ENCODE measurements around the gene TSPAN10.
"Not testable (repeated sequence)": the region's sequence is repeated elsewhere in the genome, so short reads cannot be mapped to it uniquely, and the experiment has no call there.

Gene TSPAN10

DNA sequence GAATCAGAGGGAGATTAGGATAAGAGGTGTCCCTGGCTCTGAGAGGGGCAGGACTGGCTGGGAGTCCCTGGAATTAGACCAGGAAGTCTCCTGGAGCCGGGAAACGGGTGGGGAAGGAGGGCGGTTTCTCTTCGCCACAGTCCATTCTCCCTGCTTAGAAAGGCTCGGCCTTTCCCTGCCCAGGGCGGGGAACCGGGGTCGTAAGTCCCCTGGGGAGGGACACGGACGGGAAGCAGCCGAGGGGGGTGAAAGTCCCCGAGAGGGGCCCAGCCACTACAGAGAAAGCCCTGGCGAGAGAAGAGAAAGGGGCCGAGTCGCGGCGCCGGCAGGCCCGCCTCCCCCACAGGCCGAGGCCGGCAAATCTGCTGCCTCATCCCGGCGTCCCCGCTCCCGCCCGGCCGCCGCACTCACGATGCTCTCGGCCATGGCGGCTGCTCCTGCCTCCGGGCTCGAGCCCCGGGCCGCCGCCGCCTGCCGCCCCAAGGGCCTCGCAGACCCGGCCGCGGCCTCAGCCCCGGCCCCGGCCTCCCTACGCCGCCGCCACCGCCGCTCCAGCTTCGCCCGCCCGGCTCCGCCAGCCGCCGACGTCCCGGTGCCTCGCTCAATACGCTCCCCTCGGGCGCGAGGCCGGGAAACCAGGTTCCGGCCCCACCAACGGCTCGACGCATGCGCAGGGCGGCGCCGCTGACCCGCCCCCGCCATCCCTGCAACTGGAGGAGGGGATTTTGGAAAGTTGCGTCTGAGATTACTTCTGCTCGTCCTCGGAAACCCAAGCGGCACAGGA lies at the start of gene TSPAN10, which contains the start of gene NPLOC4:
TSPAN10 (plus strand) TSS at position 692 of the 784 bp plus-strand sequence. CDS start 5,217 bp downstream, outside the sequence.
NPLOC4 (minus strand) TSS at position 608 of the 784 bp plus-strand sequence; CDS start at position 426, 182 bp downstream.
- DNase-seq, result peak; percentile 97

- DNase-seq, result no peak
Observed at GRCh38 chr17:81589612-81590011, 47.4 kb upstream of the TSPAN10 start.

DNA sequence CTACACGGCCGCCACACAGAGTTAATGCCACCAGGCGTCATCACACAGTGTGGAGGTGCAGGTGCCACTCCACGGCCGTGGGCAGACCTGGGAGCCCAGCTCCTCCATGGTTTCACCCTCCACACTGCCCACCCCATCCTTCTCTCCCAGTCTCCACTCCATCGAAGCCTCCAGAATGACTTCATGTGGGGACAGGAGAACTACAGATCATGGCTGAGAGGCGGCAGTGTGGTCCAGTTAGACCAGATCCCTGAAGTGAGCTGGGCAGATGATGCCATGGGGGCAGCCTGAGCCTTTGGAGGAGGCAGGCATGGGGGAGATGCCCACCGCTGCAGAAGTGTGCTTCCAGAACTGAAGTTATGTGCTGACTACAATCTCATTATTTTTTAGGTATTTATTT lies 46.9 kb upstream of the TSPAN10 start:
- no peak for DNase-seq

DNA sequence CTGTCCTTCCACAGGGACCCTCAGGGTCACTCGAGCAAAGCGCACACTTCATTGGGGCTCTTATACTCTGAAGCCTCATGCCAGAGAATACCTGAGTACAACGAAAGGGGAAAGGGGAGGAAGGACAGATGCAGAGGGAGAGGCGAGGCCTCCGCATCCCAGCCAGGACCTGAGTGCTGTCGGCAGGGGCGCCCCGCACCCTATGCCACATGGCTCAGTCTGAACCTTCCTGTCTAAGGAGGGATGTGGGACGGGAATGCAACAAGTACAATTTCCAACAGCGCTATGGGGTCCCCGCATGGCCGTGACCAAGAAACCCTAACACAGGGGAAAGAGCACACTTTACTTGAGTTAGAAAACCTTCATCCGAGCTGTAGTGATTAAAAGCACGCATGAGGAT lies 45.0 kb upstream of the TSPAN10 start:
- no peak for DNase-seq

DNA sequence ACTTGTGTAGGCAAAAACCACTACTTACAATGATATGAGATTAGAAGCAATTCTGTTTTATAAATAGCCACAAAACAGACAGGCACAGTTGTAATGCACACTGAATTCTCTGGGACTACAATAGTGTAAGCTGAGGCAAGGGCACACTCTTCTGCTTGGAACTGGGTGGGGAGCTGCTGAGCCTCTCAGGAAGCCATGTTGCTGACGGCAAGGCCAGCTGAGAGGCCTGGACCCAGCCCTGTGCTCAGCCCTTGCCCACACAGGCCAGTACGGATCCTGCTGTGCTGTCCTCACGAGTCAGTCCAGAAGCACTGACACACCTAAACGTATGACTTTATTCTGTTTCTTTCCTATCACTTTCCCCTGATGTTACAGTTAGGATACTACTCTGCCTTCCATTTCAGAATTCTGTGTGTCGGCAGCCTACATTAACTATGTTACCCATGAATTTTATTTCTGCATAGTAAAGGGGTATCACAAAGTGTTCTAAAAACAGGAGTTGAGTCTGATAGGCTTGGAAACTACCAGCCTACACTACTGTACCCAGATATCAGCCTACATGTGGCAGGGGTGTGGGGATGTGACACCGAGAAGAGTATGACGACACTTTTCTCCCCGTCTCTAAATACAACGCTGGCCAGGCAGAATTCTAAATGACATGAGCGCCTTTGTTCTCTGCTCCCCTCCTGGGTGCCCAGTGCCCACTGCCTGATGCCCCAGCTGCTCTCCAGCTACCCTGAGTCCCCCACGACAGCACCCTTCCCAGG lies 43.7 kb upstream of the TSPAN10 start:
- DNase-seq, result no peak

DNA sequence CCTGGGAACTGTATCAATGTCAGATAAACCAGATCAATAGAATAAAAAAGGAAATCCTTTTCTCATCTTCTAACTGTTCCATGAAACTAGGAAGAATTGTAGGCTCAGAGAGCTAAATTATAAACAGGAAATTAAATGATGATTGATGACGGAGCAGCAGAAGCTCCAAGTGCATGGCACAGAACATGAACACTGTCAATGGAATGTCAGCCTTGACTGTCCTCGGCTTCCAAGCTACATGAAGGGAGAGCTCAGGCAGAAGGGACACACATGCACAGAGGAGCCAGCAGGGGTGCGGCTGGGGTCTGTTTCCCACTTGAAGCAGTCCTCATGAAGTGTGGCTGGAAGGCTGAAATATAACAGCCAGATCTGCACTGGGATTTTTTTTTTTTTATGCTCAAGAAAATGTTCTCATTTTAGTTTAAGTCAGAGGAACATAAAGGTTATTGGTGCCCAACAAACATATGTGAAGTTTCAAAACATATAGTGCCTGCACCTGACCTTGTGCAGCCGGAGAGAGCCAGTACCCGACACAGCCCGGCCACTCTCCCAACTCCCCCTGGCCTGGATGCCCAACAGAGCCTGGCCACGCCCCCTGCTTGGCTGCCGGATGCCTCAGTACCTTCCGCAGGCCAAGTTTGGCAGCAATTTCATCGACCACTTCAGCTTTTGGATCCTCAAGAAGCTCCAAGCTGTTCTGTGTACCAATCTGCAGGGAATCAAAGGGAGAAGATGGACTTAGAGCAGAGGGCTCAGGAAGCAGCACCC lies 37.1 kb upstream of the TSPAN10 start:
- DNase-seq, result no peak

DNA sequence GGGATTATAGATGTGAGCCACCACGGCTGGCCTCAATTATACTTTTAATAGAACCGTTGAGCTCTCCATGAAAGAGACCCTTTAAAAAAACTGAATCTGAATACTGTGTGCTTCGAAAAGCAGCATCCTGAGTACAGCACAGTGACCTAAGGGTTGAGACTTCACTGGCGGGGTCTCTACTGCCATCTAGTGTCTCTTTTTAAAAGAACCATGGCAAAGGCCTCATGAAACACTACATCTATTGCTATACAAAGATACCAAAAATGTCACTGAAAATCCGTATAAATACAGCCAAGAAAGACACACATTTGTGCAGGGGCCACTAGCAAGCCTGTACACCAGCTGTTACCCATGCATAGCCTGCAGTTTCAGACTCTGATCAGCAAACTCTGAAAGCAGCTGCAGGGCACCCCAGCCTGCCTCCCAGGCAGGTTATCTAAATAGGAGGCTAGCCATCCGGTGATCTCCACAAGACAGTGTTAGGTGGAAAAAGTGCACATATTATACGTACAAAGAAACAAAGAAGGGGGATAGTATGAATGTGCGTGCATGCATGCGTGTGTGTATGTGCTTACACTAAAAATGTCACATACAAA lies 35.4 kb upstream of the TSPAN10 start:
- peak; percentile 64 for DNase-seq

- no peak for DNase-seq
Observed at GRCh38 chr17:81603846-81604610, 33.0 kb upstream of the TSPAN10 start.

- no peak for DNase-seq
Observed at GRCh38 chr17:81607431-81607830, 29.6 kb upstream of the TSPAN10 start.

DNA sequence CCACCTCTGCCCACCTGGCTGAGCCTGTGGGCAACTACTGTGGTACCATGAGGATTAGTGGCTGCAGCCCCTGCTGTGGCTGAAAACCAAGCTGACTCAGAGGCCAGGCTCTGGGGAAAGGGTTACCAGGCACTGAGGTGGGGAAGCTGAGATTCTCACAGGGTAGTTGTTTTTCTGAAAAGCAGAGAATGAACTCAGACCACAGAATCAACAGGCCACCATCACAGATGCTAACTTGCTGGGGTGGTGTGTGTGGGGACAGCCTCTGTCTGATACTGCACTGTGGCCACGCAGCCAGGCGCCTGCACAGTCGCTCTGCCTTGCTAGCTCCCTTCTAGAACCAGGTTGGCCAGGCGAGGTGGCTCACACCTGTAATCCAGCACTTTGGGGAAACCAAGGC lies 28.9 kb upstream of the TSPAN10 start:
- DNase-seq, result no peak

DNA sequence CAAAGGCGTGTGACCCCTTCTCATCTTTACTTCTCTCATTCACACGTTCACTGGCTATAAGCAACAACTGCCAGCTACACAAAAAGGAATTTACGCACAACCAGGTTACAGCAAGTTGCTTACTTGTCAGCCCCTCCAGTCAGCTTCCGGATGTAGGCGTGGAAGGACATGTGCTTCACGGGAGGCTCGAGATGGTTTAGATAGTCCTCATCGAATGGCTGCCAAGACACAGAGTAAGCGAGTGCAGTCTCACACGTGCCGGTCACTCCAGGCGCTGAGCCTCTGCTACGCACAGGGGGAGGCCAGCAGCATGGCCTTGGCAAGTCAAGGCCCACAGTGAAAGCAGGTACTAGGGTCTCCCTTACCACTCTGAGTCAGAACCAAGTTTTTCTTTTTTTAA lies 28.4 kb upstream of the TSPAN10 start:
- no peak for DNase-seq

- DNase-seq, result no peak
Observed at GRCh38 chr17:81609541-81610311, 27.3 kb upstream of the TSPAN10 start.

- no peak for DNase-seq
Observed at GRCh38 chr17:81612172-81612970, 24.6 kb upstream of the TSPAN10 start.

DNA sequence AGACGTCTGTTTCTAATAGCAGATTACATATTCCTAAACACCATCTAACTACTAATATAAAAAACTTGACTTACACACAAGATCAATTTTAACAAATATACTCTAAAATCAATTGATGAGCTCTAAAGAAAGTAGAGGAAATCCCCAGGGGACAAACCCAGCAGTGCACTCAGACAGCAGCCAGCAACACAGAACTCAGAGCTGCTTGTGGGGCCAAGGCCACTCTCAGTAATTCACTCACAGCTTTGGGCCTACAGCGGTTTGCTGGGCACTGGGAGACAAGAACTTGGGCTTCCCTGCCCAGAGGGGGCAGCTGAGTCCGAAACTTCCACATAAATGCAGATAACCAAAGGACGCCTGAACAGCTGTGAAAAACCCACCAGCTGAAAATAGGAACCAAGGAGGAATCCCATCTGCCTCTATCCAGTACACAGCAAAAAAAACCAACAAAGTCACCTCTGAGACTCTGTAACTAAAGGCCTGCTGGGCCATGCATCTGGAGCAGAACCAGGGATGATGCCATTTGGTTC lies 21.5 kb upstream of the TSPAN10 start:
- no peak for DNase-seq

- no peak for DNase-seq
Observed at GRCh38 chr17:81616877-81617276, 20.1 kb upstream of the TSPAN10 start.

- DNase-seq, result not testable (repeated sequence)
Observed at GRCh38 chr17:81618307-81618706, 18.7 kb upstream of the TSPAN10 start.

- no peak for DNase-seq
Observed at GRCh38 chr17:81621494-81622130, 15.4 kb upstream of the TSPAN10 start.

GRCh38 chr17:81630274-81630673 lies 6.7 kb upstream of the TSPAN10 start:
- no peak for DNase-seq

GRCh38 chr17:81631482-81631881 lies 5.5 kb upstream of the TSPAN10 start:
- no peak for DNase-seq

- no peak for DNase-seq
Observed at GRCh38 chr17:81635431-81635830, 1.6 kb upstream of the TSPAN10 start.

Measured in suppressor macrophage treated with lipopolysaccharide for 4 hours (primary cell).